DOHH2 (cell line): ENCODE results near the gene TEN1.

ENCODE experiments used
- H3F3A ChIP-seq: fragments of 200-600 bp; sonication (generic), shearing (Covaris generic); 2 replicates; pipeline ENCODE4 v1.6.0; 2016; ENCODE audit warnings: antibody characterized with exemption, mild to moderate bottlenecking; ENCODE audit not compliant: control insufficient read depth, insufficient read depth
- H3K27ac ChIP-seq: fragments of 200-600 bp; sonication (generic); 2 replicates; pipeline ENCODE4 v1.5.1; 2014; ENCODE audit warnings: low read depth, mild to moderate bottlenecking, low read length, moderate library complexity
- H3K27me3 ChIP-seq: fragments of 200-600 bp; sonication (generic); 2 replicates; pipeline ENCODE4 v1.6.1; 2014; ENCODE audit warnings: mild to moderate bottlenecking, low read length, mixed read lengths; ENCODE audit not compliant: control insufficient read depth
- H3K36me3 ChIP-seq: fragments of 200-600 bp; sonication (generic); 2 replicates; pipeline ENCODE4 v1.6.1; 2014; ENCODE audit warnings: mild to moderate bottlenecking, low read length, moderate library complexity, mixed read lengths; ENCODE audit not compliant: control insufficient read depth
- H3K4me1 ChIP-seq: fragments of 200-600 bp; sonication (generic); 2 replicates; pipeline ENCODE4 v1.6.1; 2014; ENCODE audit warnings: mild to moderate bottlenecking, low read length, mixed read lengths; ENCODE audit not compliant: control insufficient read depth
- H3K4me2 ChIP-seq: fragments of 200-600 bp; sonication (generic); 2 replicates; pipeline ENCODE4 v1.6.0; 2014; ENCODE audit warnings: mild to moderate bottlenecking, low read length, moderate library complexity
- H3K4me3 ChIP-seq: fragments of 200-600 bp; sonication (generic); 2 replicates; pipeline ENCODE4 v1.5.1; 2014; ENCODE audit warnings: mild to moderate bottlenecking, low read length, mixed read lengths
- H3K79me2 ChIP-seq: fragments of 200-600 bp; sonication (generic); 2 replicates; pipeline ENCODE4 v1.6.1; 2014; ENCODE audit warnings: mild to moderate bottlenecking, low read length, mixed read lengths; ENCODE audit not compliant: control insufficient read depth
- H3K9me2 ChIP-seq: fragments of 200-600 bp; sonication (generic); replicated peaks from 2 replicates; pipeline ENCODE4 v1.6.1; 2014; ENCODE audit warnings: mild to moderate bottlenecking, low read length, mixed read lengths; ENCODE audit not compliant: control insufficient read depth
- H3K9me3 ChIP-seq: fragments of 200-600 bp; sonication (generic); 2 replicates; pipeline ENCODE4 v1.6.1; 2014; ENCODE audit warnings: antibody characterized with exemption, low read length, mixed read lengths; ENCODE audit not compliant: control insufficient read depth, insufficient read depth
- H4K20me1 ChIP-seq: fragments of 200-600 bp; sonication (generic); 2 replicates; pipeline ENCODE4 v1.6.0; 2014; ENCODE audit warnings: low read depth, mild to moderate bottlenecking, antibody characterized with exemption, low read length, moderate library complexity; ENCODE audit not compliant: control insufficient read depth, insufficient read depth
- EZH2phosphoT487 ChIP-seq: fragments of 200-600 bp; sonication (generic); IDR thresholded peaks from 2 replicates; pipeline ENCODE4 v1.6.1; 2017; ENCODE audit warnings: borderline replicate concordance, mild to moderate bottlenecking, antibody characterized with exemption, low read length, moderate library complexity, mixed read lengths
- TF ChIP-seq, protein P1 (sequence below): fragments of 200-600 bp; sonication (generic); IDR thresholded peaks from one replicate; pipeline ENCODE4 v1.5.1; 2014; ENCODE audit warnings: antibody characterized with exemption, mild to moderate bottlenecking, low read depth, low read length; ENCODE audit not compliant: poor library complexity, severe bottlenecking

Gene TEN1

DNA sequence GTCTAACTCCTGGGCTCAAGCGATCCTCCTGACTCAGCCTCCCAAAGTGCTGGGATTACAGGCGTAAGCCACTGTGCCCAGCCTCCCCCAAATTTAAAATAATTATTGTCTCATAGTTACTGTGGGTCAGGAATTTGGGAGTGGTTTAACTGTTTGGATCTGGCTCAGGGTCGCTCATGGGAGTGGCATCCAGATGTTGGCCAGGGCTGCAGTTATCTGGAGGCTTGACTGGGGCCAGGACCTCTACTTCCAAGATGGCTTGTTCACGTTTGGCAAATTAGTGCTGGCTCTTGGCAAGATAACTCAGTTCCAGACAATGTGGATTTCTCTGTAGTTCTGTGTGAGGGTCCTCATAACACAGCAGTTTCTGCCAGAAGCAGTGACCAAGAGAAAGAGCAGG lies 8.0 kb downstream of the TEN1 start:
- Histone ChIP-seq H3K9me2 (no peaks in the 10 kb centered on the region), H3K4me1 (peaks cover 6% of the 10 kb centered on the region), H3F3A (no peaks in the 10 kb centered on the region), H3K4me3 (no peak overlapping the region), H3K9me3 (no peaks in the 10 kb centered on the region), H3K27me3 (no peaks in the 10 kb centered on the region), H4K20me1 (no peaks in the 10 kb centered on the region), H3K79me2 (no peaks in the 10 kb centered on the region), H3K4me2 (no peak overlapping the region), H3K27ac (no peak overlapping the region), H3K36me3 (peaks cover 6% of the 10 kb centered on the region; the same call in 1 of the 2 replicates)
- TF ChIP-seq EZH2phosphoT487: no peak
- TF ChIP-seq, protein P1, sequence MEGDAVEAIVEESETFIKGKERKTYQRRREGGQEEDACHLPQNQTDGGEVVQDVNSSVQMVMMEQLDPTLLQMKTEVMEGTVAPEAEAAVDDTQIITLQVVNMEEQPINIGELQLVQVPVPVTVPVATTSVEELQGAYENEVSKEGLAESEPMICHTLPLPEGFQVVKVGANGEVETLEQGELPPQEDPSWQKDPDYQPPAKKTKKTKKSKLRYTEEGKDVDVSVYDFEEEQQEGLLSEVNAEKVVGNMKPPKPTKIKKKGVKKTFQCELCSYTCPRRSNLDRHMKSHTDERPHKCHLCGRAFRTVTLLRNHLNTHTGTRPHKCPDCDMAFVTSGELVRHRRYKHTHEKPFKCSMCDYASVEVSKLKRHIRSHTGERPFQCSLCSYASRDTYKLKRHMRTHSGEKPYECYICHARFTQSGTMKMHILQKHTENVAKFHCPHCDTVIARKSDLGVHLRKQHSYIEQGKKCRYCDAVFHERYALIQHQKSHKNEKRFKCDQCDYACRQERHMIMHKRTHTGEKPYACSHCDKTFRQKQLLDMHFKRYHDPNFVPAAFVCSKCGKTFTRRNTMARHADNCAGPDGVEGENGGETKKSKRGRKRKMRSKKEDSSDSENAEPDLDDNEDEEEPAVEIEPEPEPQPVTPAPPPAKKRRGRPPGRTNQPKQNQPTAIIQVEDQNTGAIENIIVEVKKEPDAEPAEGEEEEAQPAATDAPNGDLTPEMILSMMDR: no peak

DNA sequence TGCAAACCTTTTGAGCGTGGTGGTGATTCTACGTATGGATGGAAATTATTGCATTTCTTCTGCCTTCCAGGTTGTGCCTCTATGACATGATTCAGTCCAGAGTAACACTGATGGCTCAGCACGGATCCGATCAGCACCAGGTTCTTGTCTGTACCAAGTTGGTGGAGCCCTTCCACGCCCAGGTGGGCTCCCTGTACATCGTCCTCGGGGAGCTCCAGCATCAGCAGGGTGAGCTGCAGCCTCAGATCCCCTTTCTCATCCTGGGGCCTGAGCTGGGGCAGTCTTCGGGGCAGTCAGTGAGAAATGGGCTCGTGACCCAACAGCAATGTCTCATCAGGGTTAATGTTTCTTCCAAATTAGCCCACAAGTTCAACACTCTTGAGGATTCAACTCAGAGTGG lies 12.4 kb downstream of the TEN1 start:
- Histone ChIP-seq H3K4me2 (no peak overlapping the region), H3F3A (no peaks in the 10 kb centered on the region), H3K4me3 (no peak overlapping the region), H3K79me2 (no peaks in the 10 kb centered on the region), H3K27ac (no peak overlapping the region), H3K36me3 (peaks cover 6% of the 10 kb centered on the region; the same call in 1 of the 2 replicates), H3K27me3 (no peaks in the 10 kb centered on the region), H3K9me2 (no peaks in the 10 kb centered on the region), H4K20me1 (no peaks in the 10 kb centered on the region), H3K4me1 (peaks cover 6% of the 10 kb centered on the region), H3K9me3 (no peaks in the 10 kb centered on the region)
- TF ChIP-seq, protein P1: no peak
- no peak for TF ChIP-seq EZH2phosphoT487

GRCh38 chr17:75994802-75995370 lies 15.8 kb downstream of the TEN1 start:
- Histone ChIP-seq H3K9me2 (no peaks in the 10 kb centered on the region), H3K4me3 (no peak overlapping the region)
- TF ChIP-seq, protein P1: no peak
- TF ChIP-seq EZH2phosphoT487: no peak

More at GRCh38 chr17:75994802-75995370, 15.8 kb downstream of the TEN1 start:
- Histone ChIP-seq H3K4me2 (no peak overlapping the region), H3K4me1 (peaks cover 6% of the 10 kb centered on the region), H3K9me3 (no peaks in the 10 kb centered on the region), H3K27ac (no peak overlapping the region), H3K36me3 (peaks cover 6% of the 10 kb centered on the region; the same call in 1 of the 2 replicates), H3K79me2 (no peaks in the 10 kb centered on the region), H3K27me3 (no peaks in the 10 kb centered on the region), H3F3A (no peaks in the 10 kb centered on the region), H4K20me1 (no peaks in the 10 kb centered on the region)
